ENCODE data around the gene GLMP.

GLMP gene

GRCh38 chr1:156303241-156303640 lies 7.8 kb upstream of the GLMP start:
- no peak overlapping the region for H3K9ac ChIP-seq (ENCODE audit: low read length)
- H2BK5ac ChIP-seq (ENCODE audit: low read depth, low read length, poor library complexity, severe bottlenecking) = no peak overlapping the region
- 100% methylated on average over 1 of the region's 4 CpGs for WGBS

GRCh38 chr1:156298852-156299357 lies 3.4 kb upstream of the GLMP start, which contains the start of gene VHLL:
Gene VHLL, minus strand, starts transcription at chr1:156299307. Its CDS starts 118 bp downstream, at chr1:156299189.
- H3K79me1 ChIP-seq (replicated peaks; ENCODE audit: low read length, poor library complexity, severe bottlenecking) = peaks cover 12% of the 10 kb centered on the region
- no peak within 1 kb of the TSS for H3K18ac ChIP-seq (ENCODE audit: low read depth in 1 of 2, low read length in 2 of 2)
- H4K8ac ChIP-seq (ENCODE audit: low read length) = no peak within 1 kb of the TSS
- H2BK12ac ChIP-seq (ENCODE audit: low read length in 2 of 2) = no peak within 1 kb of the TSS
- 95% methylated on average over 19 of the region's 19 CpGs for WGBS
- H3K4me2 ChIP-seq (ENCODE audit: low read length, poor library complexity, severe bottlenecking) = no peak within 1 kb of the TSS
- no peak within 1 kb of the TSS for H3K23ac ChIP-seq (ENCODE audit: low read length in 2 of 2)
- H2BK15ac ChIP-seq (ENCODE audit: low read depth, poor library complexity, severe bottlenecking) = no peak within 1 kb of the TSS
- no peak within 1 kb of the TSS for H3K9ac ChIP-seq (ENCODE audit: low read length)
- no peak for DNase-seq
- no peak within 1 kb of the TSS for H2AFZ ChIP-seq (ENCODE audit: low read depth, low read length)
- no peak within 1 kb of the TSS for H3K14ac ChIP-seq (ENCODE audit: low read length in 2 of 2)
- peaks cover 4 to 15% of the 10 kb centered on the region in 2 experiments for H3K36me3 ChIP-seq (ENCODE audit: control insufficient read depth in 1 of 2, insufficient read depth in 2 of 2, low read depth in 1 of 2, low read length in 2 of 2)
- H2AK5ac ChIP-seq (ENCODE audit: low read length, severe bottlenecking) = no peak within 1 kb of the TSS
- peaks cover 7% of the 10 kb centered on the region for H3K4me1 ChIP-seq (ENCODE audit: control insufficient read depth, insufficient read depth, low read depth, low read length)
- H2BK5ac ChIP-seq (ENCODE audit: low read depth, low read length, poor library complexity, severe bottlenecking) = no peak within 1 kb of the TSS
- no peak within 1 kb of the TSS for H3K4me3 ChIP-seq (ENCODE audit: insufficient read depth in 1 of 2, low read depth in 1 of 2, low read length in 2 of 2)
- H3K4ac ChIP-seq (ENCODE audit: low read depth in 1 of 2, low read length in 2 of 2) = no peak within 1 kb of the TSS
- no peak within 1 kb of the TSS for H3K27ac ChIP-seq (ENCODE audit: low read length, poor library complexity, severe bottlenecking)
- H2BK120ac ChIP-seq (ENCODE audit: low read depth, low read length) = no peak within 1 kb of the TSS
- no peaks in the 10 kb centered on the region for H3K27me3 ChIP-seq (ENCODE audit: control insufficient read depth in 1 of 2, insufficient read depth in 1 of 2, low read length in 2 of 2)
- H4K91ac ChIP-seq (ENCODE audit: low read length) = peak within 1 kb of the TSS; percentile 60
- no peaks in the 10 kb centered on the region for H3K9me3 ChIP-seq (ENCODE audit: control insufficient read depth, low read length)

More at GRCh38 chr1:156303241-156303640, 7.8 kb upstream of the GLMP start:
- no peak overlapping the region for H4K8ac ChIP-seq (ENCODE audit: low read length)
- H3K18ac ChIP-seq (ENCODE audit: low read depth in 1 of 2, low read length in 2 of 2) = no peak overlapping the region
- H3K4me1 ChIP-seq (ENCODE audit: control insufficient read depth, insufficient read depth, low read depth, low read length) = no peaks in the 10 kb centered on the region
- no peak overlapping the region for H3K4me2 ChIP-seq (ENCODE audit: low read length, poor library complexity, severe bottlenecking)
- no peak overlapping the region for H2BK12ac ChIP-seq (ENCODE audit: low read length in 2 of 2)
- H3K27me3 ChIP-seq (ENCODE audit: control insufficient read depth in 1 of 2, insufficient read depth in 1 of 2, low read length in 2 of 2) = no peaks in the 10 kb centered on the region
- no peak overlapping the region for H4K91ac ChIP-seq (ENCODE audit: low read length)
- no peaks in the 10 kb centered on the region for H3K79me1 ChIP-seq (replicated peaks; ENCODE audit: low read length, poor library complexity, severe bottlenecking)
- no peak overlapping the region for H3K4me3 ChIP-seq (ENCODE audit: insufficient read depth in 1 of 2, low read depth in 1 of 2, low read length in 2 of 2)
- H3K27ac ChIP-seq (ENCODE audit: low read length, poor library complexity, severe bottlenecking) = no peak overlapping the region
- H3K14ac ChIP-seq (ENCODE audit: low read length in 2 of 2) = no peak overlapping the region
- H2BK15ac ChIP-seq (ENCODE audit: low read depth, poor library complexity, severe bottlenecking) = no peak overlapping the region
- no peak overlapping the region for H2AK5ac ChIP-seq (ENCODE audit: low read length, severe bottlenecking)
- H2AFZ ChIP-seq (ENCODE audit: low read depth, low read length) = no peak overlapping the region
- H2BK120ac ChIP-seq (ENCODE audit: low read depth, low read length) = no peak overlapping the region
- H3K4ac ChIP-seq (ENCODE audit: low read depth in 1 of 2, low read length in 2 of 2) = no peak overlapping the region
- no peaks in the 10 kb centered on the region for H3K9me3 ChIP-seq (ENCODE audit: control insufficient read depth, low read length)
- peaks cover 23 to 43% of the 10 kb centered on the region in 2 experiments for H3K36me3 ChIP-seq (ENCODE audit: control insufficient read depth in 1 of 2, insufficient read depth in 2 of 2, low read depth in 1 of 2, low read length in 2 of 2)
- no peak for DNase-seq
- H3K23ac ChIP-seq (ENCODE audit: low read length in 2 of 2) = no peak overlapping the region

GRCh38 chr1:156293895-156294294 lies 1.6 kb downstream of the GLMP start:
- Histone ChIP-seq H2BK5ac (ENCODE audit: low read depth, low read length, poor library complexity, severe bottlenecking) (no peak overlapping the region), H3K18ac (ENCODE audit: low read depth in 1 of 2, low read length in 2 of 2) (no peak overlapping the region), H4K8ac (ENCODE audit: low read length) (no peak overlapping the region), H2BK120ac (ENCODE audit: low read depth, low read length) (no peak overlapping the region), H3K27me3 (ENCODE audit: control insufficient read depth in 1 of 2, insufficient read depth in 1 of 2, low read length in 2 of 2) (no peaks in the 10 kb centered on the region), H3K27ac (ENCODE audit: low read length, poor library complexity, severe bottlenecking) (no peak overlapping the region), H3K79me1 (replicated peaks; ENCODE audit: low read length, poor library complexity, severe bottlenecking) (peaks cover 21% of the 10 kb centered on the region), H3K4me2 (ENCODE audit: low read length, poor library complexity, severe bottlenecking) (no peak overlapping the region), H4K91ac (ENCODE audit: low read length) (no peak overlapping the region), H2BK12ac (ENCODE audit: low read length in 2 of 2) (no peak overlapping the region), H2AFZ (ENCODE audit: low read depth, low read length) (no peak overlapping the region), H3K9me3 (ENCODE audit: control insufficient read depth, low read length) (no peaks in the 10 kb centered on the region), H3K23ac (ENCODE audit: low read length in 2 of 2) (no peak overlapping the region), H3K9ac (ENCODE audit: low read length) (peak overlapping the region; percentile 97), H3K4me3 (ENCODE audit: insufficient read depth in 1 of 2, low read depth in 1 of 2, low read length in 2 of 2) (no peak overlapping the region), H3K36me3 (ENCODE audit: control insufficient read depth in 1 of 2, insufficient read depth in 2 of 2, low read depth in 1 of 2, low read length in 2 of 2) (peaks cover 18 to 34% of the 10 kb centered on the region in 2 experiments), H2BK15ac (ENCODE audit: low read depth, poor library complexity, severe bottlenecking) (no peak overlapping the region), H3K14ac (ENCODE audit: low read length in 2 of 2) (no peak overlapping the region), H2AK5ac (ENCODE audit: low read length, severe bottlenecking) (no peak overlapping the region), H3K4ac (ENCODE audit: low read depth in 1 of 2, low read length in 2 of 2) (no peak overlapping the region), H3K4me1 (ENCODE audit: control insufficient read depth, insufficient read depth, low read depth, low read length) (peaks cover 18% of the 10 kb centered on the region)
- WGBS = 98% methylated on average over 8 of the region's 9 CpGs
- DNase-seq = no peak

GRCh38 chr1:156293098-156293434 lies 2.4 kb downstream of the GLMP start:
- no peak overlapping the region for H2BK5ac ChIP-seq (ENCODE audit: low read depth, low read length, poor library complexity, severe bottlenecking)
- peaks cover 18% of the 10 kb centered on the region for H3K4me1 ChIP-seq (ENCODE audit: control insufficient read depth, insufficient read depth, low read depth, low read length)
- no peak overlapping the region for H3K18ac ChIP-seq (ENCODE audit: low read depth in 1 of 2, low read length in 2 of 2)
- H3K27me3 ChIP-seq (ENCODE audit: control insufficient read depth in 1 of 2, insufficient read depth in 1 of 2, low read length in 2 of 2) = no peaks in the 10 kb centered on the region
- no peaks in the 10 kb centered on the region for H3K9me3 ChIP-seq (ENCODE audit: control insufficient read depth, low read length)
- H2BK120ac ChIP-seq (ENCODE audit: low read depth, low read length) = no peak overlapping the region
- H4K8ac ChIP-seq (ENCODE audit: low read length) = no peak overlapping the region
- H3K36me3 ChIP-seq (ENCODE audit: control insufficient read depth in 1 of 2, insufficient read depth in 2 of 2, low read depth in 1 of 2, low read length in 2 of 2) = peaks cover 18 to 41% of the 10 kb centered on the region in 2 experiments
- H3K4me3 ChIP-seq (ENCODE audit: insufficient read depth in 1 of 2, low read depth in 1 of 2, low read length in 2 of 2) = no peak overlapping the region
- 95% methylated on average over 8 of the region's 8 CpGs for WGBS
- H2AFZ ChIP-seq (ENCODE audit: low read depth, low read length) = no peak overlapping the region
- no peak overlapping the region for H3K27ac ChIP-seq (ENCODE audit: low read length, poor library complexity, severe bottlenecking)
- no peak overlapping the region for H3K9ac ChIP-seq (ENCODE audit: low read length)
- no peak overlapping the region for H4K91ac ChIP-seq (ENCODE audit: low read length)
- no peak overlapping the region for H2BK12ac ChIP-seq (ENCODE audit: low read length in 2 of 2)
- no peak overlapping the region for H3K23ac ChIP-seq (ENCODE audit: low read length in 2 of 2)
- H3K4ac ChIP-seq (ENCODE audit: low read depth in 1 of 2, low read length in 2 of 2) = no peak overlapping the region
- H3K4me2 ChIP-seq (ENCODE audit: low read length, poor library complexity, severe bottlenecking) = no peak overlapping the region
- DNase-seq = no peak
- H2AK5ac ChIP-seq (ENCODE audit: low read length, severe bottlenecking) = no peak overlapping the region
- H2BK15ac ChIP-seq (ENCODE audit: low read depth, poor library complexity, severe bottlenecking) = no peak overlapping the region
- H3K14ac ChIP-seq (ENCODE audit: low read length in 2 of 2) = no peak overlapping the region
- peaks cover 21% of the 10 kb centered on the region for H3K79me1 ChIP-seq (replicated peaks; ENCODE audit: low read length, poor library complexity, severe bottlenecking)
